ENCODE results near the gene MESP2.
A peak's percentile ranks its signal among the peaks of the same experiment; 100 is the strongest.

The MESP2 gene

DNA sequence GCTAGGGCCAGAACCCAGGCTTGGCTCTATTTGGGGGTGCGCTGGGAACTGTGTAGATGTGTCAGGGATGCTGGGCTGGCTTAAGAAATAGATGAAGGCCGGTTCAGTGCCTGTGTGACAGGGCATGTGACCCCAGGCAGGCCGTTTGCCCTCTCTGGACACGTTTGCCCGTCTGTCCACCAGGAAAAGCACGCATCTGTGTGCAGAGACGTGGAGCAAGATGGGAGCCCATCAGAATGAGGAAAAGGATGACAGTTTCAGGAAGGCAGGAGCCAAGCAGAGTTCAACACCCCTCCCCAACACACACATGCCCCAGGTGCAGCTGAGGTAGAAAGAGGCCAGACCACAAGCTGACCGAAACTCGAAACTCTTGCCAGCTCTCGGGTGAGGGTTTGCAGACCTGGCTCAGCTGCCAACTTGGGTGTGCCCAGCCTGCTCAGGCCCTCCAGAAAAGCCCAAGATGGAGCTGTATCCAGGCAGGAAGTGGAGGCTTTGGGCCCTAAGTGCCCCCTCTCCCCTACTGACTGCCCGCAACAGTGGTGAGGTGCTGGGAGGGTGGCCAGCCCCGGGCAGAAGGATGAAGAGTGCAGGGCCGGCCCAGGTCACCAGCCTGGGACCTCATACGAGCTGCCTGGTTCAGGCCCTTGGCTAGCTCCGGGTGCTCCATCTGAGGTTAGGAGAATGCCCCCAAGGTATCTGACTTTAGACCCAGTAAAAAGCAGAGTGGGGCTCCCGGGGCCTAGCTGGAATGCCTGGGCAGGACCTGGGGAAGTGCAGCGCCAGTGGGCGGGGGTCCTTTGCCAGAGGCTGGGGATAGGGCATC is 14.9 kb upstream of the MESP2 start:
- H3K27me3 ChIP-seq (ENCODE audit: insufficient read depth, low read length, poor library complexity, severe bottlenecking) = no peaks in the 10 kb centered on the region
- no peak overlapping the region for H3K9ac ChIP-seq (ENCODE audit: low read depth, low read length, poor library complexity, severe bottlenecking)
- no peaks in the 10 kb centered on the region for H3K4me1 ChIP-seq (ENCODE audit: insufficient read depth, low read length, poor library complexity, severe bottlenecking)
- H3K79me2 ChIP-seq (ENCODE audit: insufficient read depth, low read length) = no peaks in the 10 kb centered on the region
- no peak for TF ChIP-seq EZH2phosphoT487 (IDR thresholded peaks at IDR 0.05; ENCODE audit: borderline replicate concordance)
- TF ChIP-seq, protein P1, sequence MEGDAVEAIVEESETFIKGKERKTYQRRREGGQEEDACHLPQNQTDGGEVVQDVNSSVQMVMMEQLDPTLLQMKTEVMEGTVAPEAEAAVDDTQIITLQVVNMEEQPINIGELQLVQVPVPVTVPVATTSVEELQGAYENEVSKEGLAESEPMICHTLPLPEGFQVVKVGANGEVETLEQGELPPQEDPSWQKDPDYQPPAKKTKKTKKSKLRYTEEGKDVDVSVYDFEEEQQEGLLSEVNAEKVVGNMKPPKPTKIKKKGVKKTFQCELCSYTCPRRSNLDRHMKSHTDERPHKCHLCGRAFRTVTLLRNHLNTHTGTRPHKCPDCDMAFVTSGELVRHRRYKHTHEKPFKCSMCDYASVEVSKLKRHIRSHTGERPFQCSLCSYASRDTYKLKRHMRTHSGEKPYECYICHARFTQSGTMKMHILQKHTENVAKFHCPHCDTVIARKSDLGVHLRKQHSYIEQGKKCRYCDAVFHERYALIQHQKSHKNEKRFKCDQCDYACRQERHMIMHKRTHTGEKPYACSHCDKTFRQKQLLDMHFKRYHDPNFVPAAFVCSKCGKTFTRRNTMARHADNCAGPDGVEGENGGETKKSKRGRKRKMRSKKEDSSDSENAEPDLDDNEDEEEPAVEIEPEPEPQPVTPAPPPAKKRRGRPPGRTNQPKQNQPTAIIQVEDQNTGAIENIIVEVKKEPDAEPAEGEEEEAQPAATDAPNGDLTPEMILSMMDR (conservative IDR thresholded peaks at IDR 0.05; ENCODE audit: low read length) = peak; percentile 7; the same call in 1 of the 2 replicates
- no peaks in the 10 kb centered on the region for H3K36me3 ChIP-seq (ENCODE audit: insufficient read depth, low read length)
- no peak overlapping the region for H3K4me2 ChIP-seq (ENCODE audit: low read depth, low read length, poor library complexity, severe bottlenecking)
- peak overlapping the region; percentile 39; the same call in 1 of the 2 replicates for H2AFZ ChIP-seq (ENCODE audit: low read length)
- H3K9me2 ChIP-seq (replicated peaks; ENCODE audit: low read depth, low read length) = no peaks in the 10 kb centered on the region
- H3F3A ChIP-seq (ENCODE audit: low read depth) = no peaks in the 10 kb centered on the region
- no peak overlapping the region for H3K4me3 ChIP-seq (ENCODE audit: low read length, poor library complexity, severe bottlenecking)
- no peaks in the 10 kb centered on the region for H4K20me1 ChIP-seq (ENCODE audit: insufficient read depth, low read length, poor library complexity, severe bottlenecking)
- no peaks in the 10 kb centered on the region for H3K9me3 ChIP-seq (ENCODE audit: insufficient read depth, low read depth, low read length)

DNA sequence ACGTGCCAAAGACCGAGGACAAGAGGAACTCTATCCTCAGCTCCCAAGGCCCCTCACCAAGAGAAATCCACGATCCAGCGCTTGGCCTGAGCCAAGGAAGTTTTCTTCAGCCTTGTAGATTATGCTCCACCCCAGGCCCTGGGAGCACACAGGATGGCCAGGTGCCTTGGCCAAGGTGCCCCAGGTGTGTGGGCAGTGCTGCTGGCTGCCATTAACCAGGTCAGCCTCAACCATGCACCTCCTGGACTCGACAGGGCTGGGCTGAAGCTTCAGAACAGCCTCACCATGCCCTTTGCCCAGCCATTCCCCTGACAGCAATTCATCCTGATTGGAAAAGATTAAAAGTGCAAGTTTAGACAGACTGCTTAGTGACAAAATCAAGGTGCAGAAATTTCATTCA is 14.2 kb upstream of the MESP2 start:
- no peaks in the 10 kb centered on the region for H3F3A ChIP-seq (ENCODE audit: low read depth)
- no peaks in the 10 kb centered on the region for H3K9me2 ChIP-seq (replicated peaks; ENCODE audit: low read depth, low read length)
- no peaks in the 10 kb centered on the region for H3K9me3 ChIP-seq (ENCODE audit: insufficient read depth, low read depth, low read length)
- H2AFZ ChIP-seq (ENCODE audit: low read length) = no peak overlapping the region
- no peaks in the 10 kb centered on the region for H3K36me3 ChIP-seq (ENCODE audit: insufficient read depth, low read length)
- H3K9ac ChIP-seq (ENCODE audit: low read depth, low read length, poor library complexity, severe bottlenecking) = no peak overlapping the region
- no peaks in the 10 kb centered on the region for H3K79me2 ChIP-seq (ENCODE audit: insufficient read depth, low read length)
- TF ChIP-seq, protein P1 (conservative IDR thresholded peaks at IDR 0.05; ENCODE audit: low read length) = no peak
- no peaks in the 10 kb centered on the region for H3K27me3 ChIP-seq (ENCODE audit: insufficient read depth, low read length, poor library complexity, severe bottlenecking)
- no peak overlapping the region for H3K4me3 ChIP-seq (ENCODE audit: low read length, poor library complexity, severe bottlenecking)
- no peak overlapping the region for H3K4me2 ChIP-seq (ENCODE audit: low read depth, low read length, poor library complexity, severe bottlenecking)
- H3K4me1 ChIP-seq (ENCODE audit: insufficient read depth, low read length, poor library complexity, severe bottlenecking) = no peaks in the 10 kb centered on the region
- no peaks in the 10 kb centered on the region for H4K20me1 ChIP-seq (ENCODE audit: insufficient read depth, low read length, poor library complexity, severe bottlenecking)

DNA sequence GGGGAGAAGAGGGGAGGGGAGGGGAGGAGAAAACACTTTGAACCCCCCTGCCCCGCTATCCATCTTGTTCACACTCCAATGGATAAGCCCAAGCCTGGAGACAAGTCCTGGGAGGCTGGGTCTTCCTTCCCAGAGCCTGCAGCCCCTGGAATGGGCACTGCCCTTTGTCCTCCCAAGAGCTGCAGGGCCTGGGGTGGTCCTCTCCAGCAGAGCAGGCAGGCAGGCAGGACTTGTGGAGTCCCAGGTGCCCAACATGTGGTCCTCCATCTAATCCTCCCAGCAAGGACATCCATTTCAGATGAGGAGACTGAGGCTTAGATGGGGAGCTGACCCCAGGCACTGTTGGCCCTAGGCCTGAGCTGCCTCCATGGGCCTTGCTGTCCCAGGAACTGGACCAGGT is 10.4 kb upstream of the MESP2 start:
- H3K4me2 ChIP-seq (ENCODE audit: low read depth, low read length, poor library complexity, severe bottlenecking) = no peak overlapping the region
- no peak overlapping the region for H3K9ac ChIP-seq (ENCODE audit: low read depth, low read length, poor library complexity, severe bottlenecking)
- no peaks in the 10 kb centered on the region for H4K20me1 ChIP-seq (ENCODE audit: insufficient read depth, low read length, poor library complexity, severe bottlenecking)
- no peaks in the 10 kb centered on the region for H3K27me3 ChIP-seq (ENCODE audit: insufficient read depth, low read length, poor library complexity, severe bottlenecking)
- TF ChIP-seq EZH2phosphoT487 (IDR thresholded peaks at IDR 0.05; ENCODE audit: borderline replicate concordance) = no peak
- TF ChIP-seq, protein P1 (conservative IDR thresholded peaks at IDR 0.05; ENCODE audit: low read length) = no peak
- H3K9me2 ChIP-seq (replicated peaks; ENCODE audit: low read depth, low read length) = no peaks in the 10 kb centered on the region
- H3K4me1 ChIP-seq (ENCODE audit: insufficient read depth, low read length, poor library complexity, severe bottlenecking) = no peaks in the 10 kb centered on the region
- H3K4me3 ChIP-seq (ENCODE audit: low read length, poor library complexity, severe bottlenecking) = no peak overlapping the region
- no peaks in the 10 kb centered on the region for H3F3A ChIP-seq (ENCODE audit: low read depth)
- H2AFZ ChIP-seq (ENCODE audit: low read length) = no peak overlapping the region
- H3K36me3 ChIP-seq (ENCODE audit: insufficient read depth, low read length) = no peaks in the 10 kb centered on the region
- H3K79me2 ChIP-seq (ENCODE audit: insufficient read depth, low read length) = no peaks in the 10 kb centered on the region
- no peaks in the 10 kb centered on the region for H3K9me3 ChIP-seq (ENCODE audit: insufficient read depth, low read depth, low read length)
